Islet precursor cell (in vitro differentiated cells): ENCODE measurements around the gene BCAR1.

Experiments
- DNase-seq: peaks from one replicate; pipeline ENCODE4 v3.0.0-alpha.2; 2018

BCAR1 gene

DNA sequence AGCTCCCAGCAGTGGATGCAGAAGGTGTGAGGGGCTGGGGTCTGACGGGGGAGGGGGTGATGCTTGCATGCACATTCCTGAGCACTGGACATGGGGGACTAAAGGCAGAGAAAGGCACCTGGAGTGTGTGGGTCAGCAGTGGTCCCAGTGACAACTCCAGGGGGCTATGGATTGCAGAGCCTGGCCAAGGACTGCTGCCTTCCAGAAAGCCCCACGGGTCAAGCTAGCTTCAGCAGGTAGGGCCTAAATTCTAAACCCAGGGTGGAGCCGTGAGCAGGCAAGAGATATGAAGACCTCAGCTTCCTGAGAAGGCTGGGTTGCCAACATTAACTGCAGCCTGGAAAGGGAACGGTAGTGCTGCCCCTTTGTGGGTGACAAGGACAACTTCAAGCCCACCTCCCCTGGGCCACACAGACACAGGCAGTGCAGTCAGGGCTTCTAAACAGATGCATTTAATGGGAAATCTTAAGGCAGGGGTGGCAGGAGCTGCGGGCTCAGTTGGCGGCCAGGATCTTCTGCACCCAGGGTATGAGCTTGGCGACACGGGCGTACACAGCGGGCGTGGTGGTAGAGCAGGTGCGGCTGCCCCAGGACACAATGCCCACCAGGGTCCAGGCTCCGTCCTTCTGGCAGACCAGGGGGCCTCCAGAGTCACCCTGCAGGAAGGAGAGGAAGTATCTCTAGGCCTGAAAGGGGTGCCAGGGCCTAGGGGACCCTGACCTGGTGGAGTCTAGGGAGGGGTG lies 47.6 kb downstream of the BCAR1 start:
- no peak for DNase-seq

GRCh38 chr16:75203096-75203495 lies 48.3 kb downstream of the BCAR1 start:
- DNase-seq: no peak

- DNase-seq: no peak
Measured at GRCh38 chr16:75202069-75202590, 49.3 kb downstream of the BCAR1 start.

DNA sequence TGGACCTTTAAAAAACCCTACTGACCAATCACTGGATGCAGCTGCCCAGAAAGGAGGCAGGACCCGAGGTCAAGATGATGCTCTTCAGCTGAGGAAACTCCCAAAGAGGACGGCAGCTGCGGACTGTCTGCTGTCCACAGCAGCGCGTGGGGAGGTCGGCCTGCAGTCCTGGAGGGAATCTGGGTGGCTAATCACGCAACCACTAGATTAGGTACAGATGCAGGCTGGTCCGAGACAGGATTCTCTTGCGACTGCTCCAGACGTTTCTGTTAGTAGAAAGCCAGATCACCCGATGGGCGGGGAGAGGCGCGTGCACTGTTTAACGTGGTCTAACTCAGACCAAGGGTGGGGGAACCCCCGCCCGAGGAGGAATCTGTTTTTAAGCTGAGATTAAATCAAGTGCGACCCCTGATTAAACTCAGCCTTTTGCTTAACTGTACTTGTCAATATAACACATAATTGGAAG lies 53.3 kb downstream of the BCAR1 start:
- DNase-seq: no peak

- DNase-seq: no peak
Measured at GRCh38 chr16:75197522-75198134, 53.8 kb downstream of the BCAR1 start.

DNA sequence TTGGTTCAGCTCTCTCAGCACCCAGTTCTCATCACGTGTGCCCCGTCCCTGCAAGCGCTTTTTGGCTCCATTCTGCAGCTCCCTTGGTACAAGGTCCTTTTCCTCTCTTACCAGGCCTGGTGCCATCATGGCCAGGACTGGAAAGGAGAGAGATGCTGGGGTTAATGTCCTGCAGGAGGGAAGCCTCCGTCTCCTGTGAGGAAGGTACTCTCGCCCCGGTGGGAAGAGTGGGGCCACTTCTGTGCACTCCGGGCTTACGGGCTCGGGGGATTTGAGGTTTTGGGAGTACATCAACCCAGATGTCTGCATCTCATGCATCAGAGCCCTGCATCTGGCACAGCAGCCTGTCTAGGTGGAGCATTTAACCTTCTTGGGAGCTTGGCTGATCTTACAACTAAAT lies 54.6 kb downstream of the BCAR1 start:
- DNase-seq: no peak

DNA sequence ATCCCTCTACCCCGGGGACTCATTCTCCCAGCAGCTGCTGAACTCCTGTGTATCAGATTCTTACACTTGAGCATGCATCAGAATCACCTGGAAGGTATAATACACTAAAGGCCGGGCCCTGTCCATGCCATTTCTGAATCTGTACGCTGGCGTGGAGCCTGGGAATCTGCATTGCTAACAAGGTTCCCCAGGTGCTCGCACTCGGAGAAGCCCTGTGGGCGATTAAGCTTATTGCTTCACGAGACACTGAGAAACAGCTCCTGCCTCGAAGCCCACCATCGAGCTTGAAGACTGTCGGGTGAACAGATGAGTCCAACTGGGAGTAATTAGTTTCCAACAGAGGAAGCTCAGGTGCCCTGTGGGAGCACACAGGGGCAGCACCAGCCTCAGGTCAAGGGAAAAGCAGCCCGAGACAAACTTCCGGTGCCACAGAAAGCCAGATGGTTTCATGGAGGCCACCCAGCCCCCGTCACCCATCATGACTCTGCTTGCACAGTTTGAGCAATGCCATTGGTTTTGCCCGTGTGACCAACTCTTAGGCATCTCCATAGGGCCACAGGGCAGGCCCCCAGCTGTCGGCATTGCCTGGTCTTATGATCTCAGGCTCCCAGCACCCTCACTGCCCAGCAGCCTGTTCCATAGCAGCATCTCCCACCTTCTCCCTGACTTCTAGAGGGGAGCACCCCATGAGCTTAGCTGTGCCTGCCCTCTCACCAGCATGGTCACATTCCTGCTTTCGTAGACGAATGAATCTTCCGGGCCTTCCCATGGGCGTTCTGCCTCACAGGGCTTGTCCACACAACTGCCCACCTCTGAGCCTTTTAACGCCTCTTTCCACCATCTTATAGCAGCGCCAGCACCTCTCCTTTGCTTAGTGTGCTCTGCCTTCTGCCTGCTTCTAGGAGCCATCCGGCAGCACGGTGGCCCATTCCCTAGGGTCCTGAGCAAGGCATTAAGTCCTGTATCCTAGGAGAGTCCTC lies 55.3 kb downstream of the BCAR1 start:
- DNase-seq: no peak

- no peak for DNase-seq
Measured at GRCh38 chr16:75193730-75194444, 57.5 kb downstream of the BCAR1 start.

DNA sequence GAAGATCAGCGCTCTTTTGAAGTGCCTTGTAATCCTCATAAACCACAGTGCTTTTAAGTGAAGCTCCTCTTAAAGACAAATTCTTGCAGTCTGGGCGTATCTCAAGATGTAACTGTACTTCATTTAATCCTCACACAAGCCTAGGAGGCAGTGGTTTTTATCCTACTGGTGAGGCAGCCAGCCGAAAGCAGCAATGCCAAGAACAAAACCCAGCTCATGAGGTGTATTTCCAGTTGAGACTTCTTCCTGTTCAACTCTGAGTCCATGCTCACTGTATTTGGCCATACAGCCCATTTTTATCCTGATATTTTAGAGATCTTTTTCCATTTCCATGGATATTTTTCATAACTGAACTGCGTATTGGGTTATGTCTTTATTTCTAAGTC lies 58.2 kb downstream of the BCAR1 start:
- no peak for DNase-seq

- no peak for DNase-seq
Measured at GRCh38 chr16:75192606-75193264, 58.7 kb downstream of the BCAR1 start.

DNA sequence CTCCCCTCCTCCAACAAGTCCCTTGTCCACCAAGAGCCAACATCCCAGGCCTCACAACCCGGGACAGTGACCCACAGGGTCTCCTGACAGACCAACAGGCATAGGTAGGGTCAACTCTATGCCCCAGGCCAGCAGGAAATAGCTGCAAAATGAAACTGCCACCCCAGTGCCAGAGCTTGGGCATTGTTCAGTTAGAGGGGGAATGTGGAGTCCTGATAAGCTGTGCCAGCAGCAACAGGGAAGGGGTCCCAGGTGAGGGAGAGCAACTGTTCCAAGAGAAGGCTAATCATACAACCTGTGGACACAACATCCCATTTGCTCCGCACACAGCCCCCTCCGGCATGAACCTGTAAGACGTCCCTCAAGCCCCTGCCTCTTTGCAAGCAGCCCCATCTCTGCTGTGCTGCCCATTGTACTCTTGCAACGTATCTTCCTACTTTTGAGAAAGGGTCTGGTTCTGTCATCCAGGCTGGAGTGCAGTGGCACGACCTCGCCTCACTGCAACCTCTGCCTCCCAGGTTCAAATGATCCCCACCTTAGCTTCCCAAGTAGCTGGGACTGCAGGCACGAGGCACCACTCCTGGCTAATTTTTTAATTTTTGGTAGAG lies 61.7 kb downstream of the BCAR1 start:
- DNase-seq: no peak

DNA sequence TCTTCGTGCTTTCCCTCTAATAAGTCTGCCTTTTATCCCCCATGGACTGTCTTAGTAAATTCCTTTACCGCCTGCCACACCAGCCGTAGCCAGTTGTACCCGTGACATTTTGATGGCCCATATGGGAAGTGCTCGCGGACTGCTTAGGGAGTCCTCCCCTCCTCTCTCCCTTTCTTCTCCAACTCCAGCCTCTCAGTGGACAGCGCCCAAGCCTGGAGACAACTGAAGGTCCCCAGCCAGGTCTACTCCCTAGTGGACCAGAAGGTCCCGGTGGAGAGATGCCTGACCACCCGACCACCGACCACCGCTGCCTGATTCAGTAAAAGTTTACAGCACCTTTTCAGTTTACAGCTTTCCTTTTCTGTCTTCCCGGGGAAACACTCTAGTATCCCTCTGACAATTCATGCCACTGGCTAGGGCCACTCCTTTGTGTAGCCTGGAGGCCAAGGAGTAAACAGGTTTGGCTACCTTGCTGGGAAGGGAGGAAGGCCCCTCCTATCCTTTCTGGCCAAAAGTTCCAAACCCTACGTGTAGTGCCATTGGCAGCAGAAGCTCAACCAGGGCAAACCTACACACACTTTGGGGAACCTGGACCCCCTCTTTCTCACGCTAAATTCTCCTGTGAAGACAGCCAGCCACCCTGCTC lies 62.5 kb downstream of the BCAR1 start:
- DNase-seq: no peak

DNA sequence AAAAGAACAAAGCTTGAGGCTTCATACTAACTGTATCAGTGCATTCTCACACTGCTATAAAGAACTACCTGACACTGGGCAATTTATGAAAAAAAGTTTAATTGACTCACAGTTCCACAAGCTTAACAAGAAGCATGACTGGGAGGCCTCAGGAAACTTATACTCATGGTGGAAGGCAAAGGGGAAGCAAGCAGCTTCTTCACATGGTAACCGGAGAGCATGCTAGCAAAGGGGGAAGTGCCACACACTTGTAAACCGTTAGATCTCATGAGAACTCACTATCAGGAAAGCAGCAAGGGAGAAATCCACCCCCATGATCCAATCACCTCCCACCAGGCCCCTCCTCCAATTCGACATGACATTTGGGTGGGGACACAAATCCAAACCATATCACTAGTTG lies 69.8 kb downstream of the BCAR1 start:
- no peak for DNase-seq

- no peak for DNase-seq
Measured at GRCh38 chr16:75179208-75179607, 72.2 kb downstream of the BCAR1 start.
